Measurements from ENCODE around the gene ATP6V0E1. TPM values are rescaled to one million over a fixed set of nuclear protein-coding genes. Genes with fewer than 3 reads are reported as not detected.

ATP6V0E1 gene
- total RNA-seq, 2 donors from 2014 or later, result 105 to 117 TPM

GRCh38 chr5:172969921-172970320, 13.7 kb upstream of the ATP6V0E1 start:
- H3K9me3 Mint-ChIP-seq, result no peaks in the 10 kb centered on the region
- H3K27me3 Mint-ChIP-seq (ENCODE audit: low read depth), result no peaks in the 10 kb centered on the region
- DNase-seq (no peak), ATAC-seq (replicated peaks in 1 of 2) (no peak)
- peaks cover 3 to 5% of the 10 kb centered on the region in 2 donors for H3K36me3 Mint-ChIP-seq (ENCODE audit: insufficient read depth in 2 of 2)
- H3K4me1 Mint-ChIP-seq (ENCODE audit: low read depth), result no peaks in the 10 kb centered on the region
- H3K4me3 Mint-ChIP-seq, result no peak overlapping the region
- no peak overlapping the region for H3K27ac Mint-ChIP-seq

- no peaks in the 10 kb centered on the region for H3K9me3 Mint-ChIP-seq
Measured at GRCh38 chr5:172971482-172971881, 12.1 kb upstream of the ATP6V0E1 start.

GRCh38 chr5:172972552-172972951, 11.0 kb upstream of the ATP6V0E1 start:
- no peaks in the 10 kb centered on the region for H3K9me3 Mint-ChIP-seq
- H3K4me3 Mint-ChIP-seq, result no peak overlapping the region
- ATAC-seq (replicated peaks in 1 of 2) (no peak), DNase-seq (no peak)
- no peak overlapping the region for H3K27ac Mint-ChIP-seq
- H3K27me3 Mint-ChIP-seq (ENCODE audit: low read depth), result no peaks in the 10 kb centered on the region
- no peaks in the 10 kb centered on the region for H3K4me1 Mint-ChIP-seq (ENCODE audit: low read depth)
- H3K36me3 Mint-ChIP-seq (ENCODE audit: insufficient read depth in 2 of 2), result peaks cover 0 to 2% of the 10 kb centered on the region in 2 donors

More at GRCh38 chr5:172971482-172971881, 12.1 kb upstream of the ATP6V0E1 start:
- DNase-seq (no peak), ATAC-seq (replicated peaks in 1 of 2) (no peak)
- Mint-ChIP-seq H3K4me3 (no peak overlapping the region), H3K27me3 (ENCODE audit: low read depth) (no peaks in the 10 kb centered on the region), H3K36me3 (ENCODE audit: insufficient read depth in 2 of 2) (peaks cover 0 to 2% of the 10 kb centered on the region in 2 donors), H3K27ac (no peak overlapping the region), H3K4me1 (ENCODE audit: low read depth) (no peaks in the 10 kb centered on the region)

DNA sequence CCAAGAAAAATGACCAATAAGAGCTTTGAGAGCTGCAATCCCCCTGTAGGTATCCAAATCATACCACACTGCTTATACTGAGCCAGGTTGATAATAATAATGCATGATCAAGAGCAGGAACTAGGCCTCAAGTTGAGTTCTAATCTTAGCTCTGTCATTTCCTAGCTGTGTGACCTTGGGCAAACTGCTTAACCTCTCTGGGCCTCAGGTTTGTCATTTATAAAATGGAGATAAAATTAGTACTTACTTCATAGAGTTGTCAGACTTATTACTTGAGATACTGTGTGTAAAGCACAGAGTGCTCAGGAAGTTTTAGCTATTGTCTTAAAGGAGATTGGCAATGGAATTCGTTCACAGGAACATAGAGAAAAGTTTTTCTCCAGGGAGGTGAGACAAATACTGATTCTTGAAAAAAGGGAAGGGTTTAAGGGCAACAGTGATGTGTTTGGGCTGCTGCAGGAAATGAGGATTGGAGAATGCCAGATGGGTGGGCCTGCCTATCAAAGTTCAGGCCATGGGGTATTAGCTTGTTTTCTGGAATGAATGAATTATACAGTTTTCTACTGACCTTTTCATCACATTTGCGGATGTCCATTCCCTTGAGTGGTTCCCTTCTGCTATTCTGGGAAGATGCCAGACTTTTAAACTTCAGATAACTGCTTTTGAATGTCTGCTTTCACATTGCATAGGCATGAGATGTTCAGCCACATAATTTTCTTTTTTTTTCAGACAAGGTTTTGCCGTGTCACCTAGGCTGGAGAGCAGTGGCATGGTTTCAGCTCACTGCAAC, 10.2 kb upstream of the ATP6V0E1 start:
- Mint-ChIP-seq H3K27me3 (ENCODE audit: low read depth) (no peaks in the 10 kb centered on the region), H3K36me3 (ENCODE audit: insufficient read depth in 2 of 2) (peaks cover 0 to 2% of the 10 kb centered on the region in 2 donors), H3K4me3 (no peak overlapping the region), H3K9me3 (no peaks in the 10 kb centered on the region), H3K27ac (no peak overlapping the region), H3K4me1 (ENCODE audit: low read depth) (peaks cover 2% of the 10 kb centered on the region)
- DNase-seq, result no peak
- no peak for ATAC-seq (replicated peaks in 1 of 2)

DNA sequence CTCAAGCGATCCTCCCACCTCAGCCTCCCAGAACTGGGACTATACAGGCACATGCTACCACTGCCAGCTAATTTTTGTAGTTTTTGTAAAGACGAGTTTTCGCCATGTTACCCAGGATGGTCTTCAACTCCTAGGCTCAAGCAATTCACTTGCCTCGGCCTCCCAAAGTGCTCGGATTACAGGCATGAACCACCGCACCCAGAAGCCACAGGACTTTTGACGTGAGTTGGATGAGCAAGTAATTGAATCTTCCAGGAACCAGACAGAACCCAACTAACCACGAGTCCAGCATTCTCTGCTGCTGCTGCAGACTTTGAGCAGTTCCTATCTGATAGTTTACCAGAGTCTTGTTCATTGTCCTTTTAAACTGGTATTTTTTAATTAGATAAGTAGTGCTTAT, 9.6 kb upstream of the ATP6V0E1 start:
- H3K4me1 Mint-ChIP-seq (ENCODE audit: low read depth), result peaks cover 8% of the 10 kb centered on the region
- no peak overlapping the region for H3K27ac Mint-ChIP-seq
- H3K27me3 Mint-ChIP-seq (ENCODE audit: low read depth), result no peaks in the 10 kb centered on the region
- DNase-seq (no peak), ATAC-seq (replicated peaks in 1 of 2) (no peak)
- no peaks in the 10 kb centered on the region for H3K9me3 Mint-ChIP-seq
- H3K36me3 Mint-ChIP-seq (ENCODE audit: insufficient read depth in 2 of 2), result peaks cover 0 to 2% of the 10 kb centered on the region in 2 donors
- H3K4me3 Mint-ChIP-seq, result no peak overlapping the region

- H3K4me1 Mint-ChIP-seq (ENCODE audit: low read depth), result peaks cover 10% of the 10 kb centered on the region
- peaks cover 0 to under 1% of the 10 kb centered on the region in 2 donors for H3K36me3 Mint-ChIP-seq (ENCODE audit: insufficient read depth in 2 of 2)
- DNase-seq (no peak), ATAC-seq (replicated peaks in 1 of 2) (no peak)
- no peak overlapping the region for H3K4me3 Mint-ChIP-seq
- H3K27me3 Mint-ChIP-seq (ENCODE audit: low read depth), result no peaks in the 10 kb centered on the region
- no peaks in the 10 kb centered on the region for H3K9me3 Mint-ChIP-seq
- no peak overlapping the region for H3K27ac Mint-ChIP-seq
Measured at GRCh38 chr5:172975289-172975688, 8.3 kb upstream of the ATP6V0E1 start.

DNA sequence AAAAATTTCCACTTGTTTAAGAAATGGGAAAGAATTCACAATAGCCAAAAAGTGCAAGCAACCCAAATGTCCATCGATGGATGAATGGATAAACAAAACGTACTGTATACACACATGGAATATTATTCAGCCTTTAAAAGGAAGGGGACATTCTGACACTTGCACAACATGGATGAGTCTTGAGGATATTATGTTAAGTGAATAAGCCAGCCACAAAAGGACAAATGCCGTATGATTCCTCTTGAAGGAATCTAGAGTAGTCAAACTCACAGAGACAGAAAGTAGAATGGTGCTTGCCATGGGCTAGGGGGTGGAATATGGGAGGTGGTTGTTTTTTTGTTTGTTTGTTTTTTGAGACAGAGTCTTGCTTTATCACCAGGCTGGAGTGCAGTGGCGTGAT, 3.8 kb upstream of the ATP6V0E1 start:
- Mint-ChIP-seq H3K4me3 (no peak overlapping the region), H3K27ac (no peak overlapping the region), H3K9me3 (no peaks in the 10 kb centered on the region), H3K36me3 (ENCODE audit: insufficient read depth in 2 of 2) (peaks cover 2% of the 10 kb centered on the region in 2 donors), H3K4me1 (ENCODE audit: low read depth) (peaks cover 17% of the 10 kb centered on the region), H3K27me3 (ENCODE audit: low read depth) (no peaks in the 10 kb centered on the region)
- DNase-seq, result no peak
- no peak for ATAC-seq (replicated peaks in 1 of 2)

DNA sequence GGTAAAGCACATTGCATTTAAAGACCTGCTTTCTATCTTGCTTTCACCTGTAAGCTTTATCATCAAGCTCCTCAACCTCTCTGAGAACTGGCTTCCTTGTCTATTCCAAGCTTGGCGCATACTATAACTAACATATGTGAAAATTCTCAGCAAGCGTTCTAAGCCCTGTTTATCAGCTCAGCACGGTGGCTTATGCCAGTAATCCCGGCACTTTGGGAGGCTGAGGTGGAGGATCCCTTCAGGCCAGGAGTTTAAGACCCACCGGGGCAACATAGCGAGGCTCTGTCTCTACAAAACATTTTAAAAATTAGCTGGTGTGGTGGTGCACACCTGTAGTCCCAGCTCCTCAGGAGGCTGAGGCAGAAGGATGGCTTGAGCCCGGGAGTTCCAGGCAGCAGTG, 1.6 kb upstream of the ATP6V0E1 start:
- Mint-ChIP-seq H3K4me1 (ENCODE audit: low read depth) (peaks cover 35% of the 10 kb centered on the region), H3K27ac (no peak overlapping the region), H3K9me3 (no peaks in the 10 kb centered on the region), H3K4me3 (no peak overlapping the region), H3K36me3 (ENCODE audit: insufficient read depth in 2 of 2) (peaks cover 4 to 13% of the 10 kb centered on the region in 2 donors), H3K27me3 (ENCODE audit: low read depth) (no peaks in the 10 kb centered on the region)
- DNase-seq (no peak), ATAC-seq (replicated peaks in 1 of 2) (no peak)

- no peaks in the 10 kb centered on the region for H3K27me3 Mint-ChIP-seq (ENCODE audit: low read depth)
- peaks cover 4 to 17% of the 10 kb centered on the region in 2 donors for H3K36me3 Mint-ChIP-seq (ENCODE audit: insufficient read depth in 2 of 2)
- no peaks in the 10 kb centered on the region for H3K9me3 Mint-ChIP-seq
- peak overlapping the region; percentile 84 to 91 for H3K4me3 Mint-ChIP-seq
- ATAC-seq (replicated peaks in 1 of 2) (peak; percentile 80 to 82), DNase-seq (peak; percentile 82 to 83)
- H3K27ac Mint-ChIP-seq, result peak overlapping the region; percentile 97
- H3K4me1 Mint-ChIP-seq (ENCODE audit: low read depth), result peaks cover 41% of the 10 kb centered on the region
Measured at GRCh38 chr5:172984244-172984953, 828 bp downstream of the ATP6V0E1 start.

DNA sequence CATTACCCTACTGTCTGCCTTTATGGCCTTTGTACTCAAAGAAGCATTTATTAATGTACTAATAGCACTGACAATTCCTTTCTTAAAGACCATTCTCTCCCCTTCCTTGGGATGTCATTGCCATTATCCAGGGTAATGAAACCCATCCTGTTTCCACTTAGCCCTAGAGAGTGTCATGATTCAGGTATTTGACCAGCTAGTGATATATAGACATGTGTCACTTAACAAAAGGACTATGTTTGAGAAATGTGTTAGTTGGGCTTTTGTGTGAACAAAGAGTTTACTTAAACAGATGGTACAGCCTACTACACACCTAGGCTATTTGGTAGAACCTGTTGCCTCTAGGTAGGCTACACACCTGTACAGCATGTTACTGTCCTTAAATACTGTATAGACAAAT, 2.0 kb downstream of the ATP6V0E1 start:
- Mint-ChIP-seq H3K9me3 (no peaks in the 10 kb centered on the region), H3K36me3 (ENCODE audit: insufficient read depth in 2 of 2) (peaks cover 4 to 17% of the 10 kb centered on the region in 2 donors), H3K27ac (peak overlapping the region; percentile 80), H3K4me1 (ENCODE audit: low read depth) (peaks cover 45% of the 10 kb centered on the region), H3K4me3 (peak overlapping the region; percentile 86 to 91), H3K27me3 (ENCODE audit: low read depth) (no peaks in the 10 kb centered on the region)
- no peak for ATAC-seq (replicated peaks in 1 of 2)
- DNase-seq, result no peak

DNA sequence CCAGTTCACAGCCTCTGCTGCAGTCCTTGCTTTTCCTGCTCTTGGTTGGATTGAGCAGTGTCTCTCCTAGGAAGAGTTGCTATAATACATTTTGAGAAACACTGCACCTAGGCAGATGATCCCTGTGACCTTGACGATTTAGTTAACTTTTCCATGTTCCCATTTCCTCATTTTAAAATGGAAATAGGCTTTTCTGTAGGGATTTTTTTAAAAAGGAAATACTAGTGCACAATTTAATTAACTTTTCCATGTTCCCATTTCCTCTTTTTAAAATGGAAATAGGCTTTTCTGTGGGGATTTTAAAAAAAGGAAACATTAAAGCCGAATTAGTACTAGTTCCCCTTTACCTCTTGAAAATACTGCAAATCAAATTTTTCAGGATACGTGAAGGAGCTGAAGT, 4.7 kb downstream of the ATP6V0E1 start:
- DNase-seq (no peak), ATAC-seq (replicated peaks in 1 of 2) (no peak)
- Mint-ChIP-seq H3K9me3 (no peaks in the 10 kb centered on the region), H3K27me3 (ENCODE audit: low read depth) (no peaks in the 10 kb centered on the region), H3K4me3 (no peak overlapping the region), H3K27ac (no peak overlapping the region), H3K4me1 (ENCODE audit: low read depth) (peaks cover 61% of the 10 kb centered on the region), H3K36me3 (ENCODE audit: insufficient read depth in 2 of 2) (peaks cover 9 to 27% of the 10 kb centered on the region in 2 donors)

DNA sequence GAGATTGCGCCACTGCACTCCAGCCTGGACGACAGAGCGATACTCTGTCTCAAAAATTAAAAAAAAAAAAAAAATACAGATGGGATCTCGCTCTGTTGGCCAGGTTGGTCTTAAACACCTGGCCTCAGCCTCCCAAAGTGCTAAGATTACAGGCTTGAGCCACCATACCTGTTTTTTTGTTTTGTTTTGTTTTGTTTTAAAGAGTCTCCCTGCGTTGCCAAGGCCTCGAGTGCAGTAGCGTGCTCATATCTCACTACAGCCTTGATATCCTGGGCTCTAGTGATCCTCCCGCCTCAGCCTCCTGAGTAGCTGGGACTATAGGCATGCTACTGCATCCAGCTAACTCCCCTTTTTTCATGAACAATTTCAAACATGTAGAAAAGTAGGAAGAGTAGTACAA, 7.2 kb downstream of the ATP6V0E1 start:
- Mint-ChIP-seq H3K4me3 (no peak overlapping the region), H3K36me3 (ENCODE audit: insufficient read depth in 2 of 2) (peaks cover 9 to 31% of the 10 kb centered on the region in 2 donors), H3K4me1 (ENCODE audit: low read depth) (peaks cover 64% of the 10 kb centered on the region), H3K27me3 (ENCODE audit: low read depth) (no peaks in the 10 kb centered on the region), H3K9me3 (no peaks in the 10 kb centered on the region), H3K27ac (peak overlapping the region; percentile 58)
- no peak for DNase-seq
- ATAC-seq (replicated peaks in 1 of 2), result no peak

GRCh38 chr5:172994405-172994804, 10.8 kb downstream of the ATP6V0E1 start:
- H3K4me3 Mint-ChIP-seq, result no peak overlapping the region
- peaks cover 9 to 29% of the 10 kb centered on the region in 2 donors for H3K36me3 Mint-ChIP-seq (ENCODE audit: insufficient read depth in 2 of 2)
- H3K4me1 Mint-ChIP-seq (ENCODE audit: low read depth), result peaks cover 63% of the 10 kb centered on the region
- H3K27me3 Mint-ChIP-seq (ENCODE audit: low read depth), result no peaks in the 10 kb centered on the region
- H3K27ac Mint-ChIP-seq, result peak overlapping the region; percentile 61
- DNase-seq (no peak), ATAC-seq (replicated peaks in 1 of 2) (no peak)
- no peaks in the 10 kb centered on the region for H3K9me3 Mint-ChIP-seq
